K562 (cell line): ENCODE measurements around the gene AGRN. TPM values are rescaled to one million over a fixed set of nuclear protein-coding genes. Genes with fewer than 3 reads are reported as not detected.

Experiments
- BRD4 ChIP-seq: fragments of 200-600 bp; sonication (generic); IDR thresholded peaks from 2 replicates; pipeline ENCODE4 v1.6.1; 2017; ENCODE audit warnings: inconsistent platforms
- BRF1 ChIP-seq: IDR thresholded peaks from 3 replicates; pipeline ENCODE4 v1.6.1; 2011; ENCODE audit warnings: borderline replicate concordance, mild to moderate bottlenecking; ENCODE audit not compliant: insufficient read length; ENCODE audit errors: extremely low read depth
- CHD1 ChIP-seq: fragments of 200-600 bp; sonication (generic); IDR thresholded peaks from one replicate; pipeline ENCODE4 v1.6.1; 2012; ENCODE audit warnings: mild to moderate bottlenecking, moderate library complexity, low read length, inconsistent platforms
- DNMT1 ChIP-seq: fragments of 450-650 bp; IDR thresholded peaks from 2 replicates; pipeline ENCODE4 v1.6.1; 2016; ENCODE audit warnings: antibody characterized with exemption, mild to moderate bottlenecking
- GATAD2A ChIP-seq: fragments of 450-650 bp; IDR thresholded peaks from 2 replicates; pipeline ENCODE4 v1.6.1; 2017
- HDAC2 ChIP-seq: fragments of 450-650 bp; IDR thresholded peaks from 2 replicates; pipeline ENCODE4 v1.6.1; 2016; ENCODE audit warnings: mild to moderate bottlenecking
- ILF3 ChIP-seq: fragments of 450-650 bp; IDR thresholded peaks from 2 replicates; pipeline ENCODE4 v1.6.1; 2018; ENCODE audit warnings: antibody characterized with exemption, mild to moderate bottlenecking, moderate library complexity, borderline replicate concordance
- MAFF ChIP-seq: IDR thresholded peaks from 2 replicates; pipeline ENCODE4 v1.6.1; 2012; ENCODE audit warnings: low read length, improper control_type of control experiment
- NUFIP1 ChIP-seq: fragments of 450-650 bp; IDR thresholded peaks from 2 replicates; pipeline ENCODE4 v1.6.1; 2018; ENCODE audit not compliant: partially characterized antibody
- RAD21 ChIP-seq, 2 experiments: fragments of 250-450 bp in 1 of 2; fragments of 450-650 bp in 1 of 2; sonication (Bioruptor Pico) in 1 of 2; formaldehyde crosslinking in 1 of 2; IDR thresholded peaks in 1 of 2; conservative IDR thresholded peaks in 1 of 2; 2 replicates each; pipeline versions ENCODE4 v1.4.0 to v1.8.0; 2020 to 2022; ENCODE audit warnings: mild to moderate bottlenecking in 2 of 2, moderate library complexity in 1 of 2
- SMAD4 ChIP-seq: fragments of 250-450 bp; sonication (Bioruptor Pico); conservative IDR thresholded peaks from 2 replicates; pipeline ENCODE4 v1.8.0; 2021; ENCODE audit warnings: inconsistent platforms, mild to moderate bottlenecking, moderate library complexity
- SOX6 ChIP-seq: fragments of 450-650 bp; IDR thresholded peaks from 2 replicates; pipeline ENCODE4 v1.6.1; 2014; ENCODE audit warnings: mild to moderate bottlenecking
- SRSF9 ChIP-seq: fragments of 200-400 bp; formaldehyde crosslinking; IDR thresholded peaks from 2 replicates; pipeline ENCODE4 v1.6.1; 2017; ENCODE audit warnings: low read depth, low read length, borderline replicate concordance
- TBP ChIP-seq: optimal IDR thresholded peaks from 2 replicates; pipeline ENCODE3; 2011; ENCODE audit warnings: low read depth, low read length, improper control_type of control experiment
- ZNF436 ChIP-seq: fragments of 250-450, 450-650 bp; sonication (Bioruptor Pico); formaldehyde crosslinking; IDR thresholded peaks from 2 replicates; pipeline ENCODE4 v1.7.0; 2020; ENCODE audit warnings: mild to moderate bottlenecking
- ZNF717 ChIP-seq: fragments of 250-450 bp; sonication (Bioruptor Pico); IDR thresholded peaks from 2 replicates; pipeline ENCODE4 v1.5.0; 2021
- ZNF766 ChIP-seq: fragments of 200-800 bp; sonication (Bioruptor generic); conservative IDR thresholded peaks from 2 replicates; pipeline ENCODE4 v1.6.1; 2016; ENCODE audit warnings: missing genetic modification characterization, missing compliant biosample characterization
- polyA plus RNA-seq, 8 experiments: library from polyadenylated mRNA; depleted of rRNA in 4 of 8; stranded (reverse) in 5 of 8; unstranded in 3 of 8; fragments of >200 nt; fragmentation: Nextera tagmentation in 2 of 8; fragmentation: Illumina TruSeq in 1 of 8; extraction: Ambion mirVana in 2 of 8; extraction: Trizol in 1 of 8; gene quantifications; 2 replicates each; pipeline versions ENCODE4 v1.2.1 to v1.2.3, GENCODE V29; 2011 to 2014; ENCODE audit warnings: inconsistent platforms in 1 of 8, missing spikeins in 1 of 8
- total RNA-seq, 7 experiments: library from RNA; depleted of rRNA in 6 of 7; stranded (reverse); fragments of >200 nt in 6 of 7; fragmentation: Illumina TruSeq in 2 of 7; extraction: Trizol in 2 of 7; gene quantifications; 2 replicates each; pipeline versions ENCODE4 v1.2.1 to v1.2.3, GENCODE V29; 2011 to 2021; ENCODE audit warnings: low replicate concordance in 1 of 7
- TF ChIP-seq, protein P1 (sequence below), 2 experiments: fragments of 450-650 bp in 1 of 2; sonication (generic) in 1 of 2; formaldehyde crosslinking in 1 of 2; IDR thresholded peaks; 2 replicates each; pipeline versions ENCODE4 v1.7.1 to v1.9.0; 2016 to 2022; ENCODE audit warnings: inconsistent platforms in 1 of 2, mild to moderate bottlenecking in 1 of 2, missing genetic modification reagents in 1 of 2

Gene AGRN
- total and polyA plus RNA-seq, 9 of the 15 experiments (the other 6 are each of a cell fraction or from before 2014, with no cell fraction given): 0.04 to 111 (median 18.1) TPM

- TF ChIP-seq BRF1: no peak
- TF ChIP-seq ZNF766 (CRISPR knock-in tag): no peak
- TF ChIP-seq NUFIP1: no peak
- TF ChIP-seq ZNF717: no peak
- TF ChIP-seq ZNF436 (CRISPR knock-in tag): no peak
- TF ChIP-seq HDAC2: no peak
- TF ChIP-seq TBP: peak; percentile 16
- no peak for TF ChIP-seq ILF3
- TF ChIP-seq RAD21 (CRISPR knock-in tag; conservative IDR thresholded peaks at IDR 0.05 in 1 of 2, IDR thresholded peaks at IDR 0.05 in 1 of 2): peak in 1 of 2 experiments; percentile 39; a peak in 1 of 4 replicates
- TF ChIP-seq CHD1: peak; percentile 18
- TF ChIP-seq DNMT1: no peak
- no peak for TF ChIP-seq BRD4
- TF ChIP-seq SRSF9: no peak
- TF ChIP-seq, protein P1, sequence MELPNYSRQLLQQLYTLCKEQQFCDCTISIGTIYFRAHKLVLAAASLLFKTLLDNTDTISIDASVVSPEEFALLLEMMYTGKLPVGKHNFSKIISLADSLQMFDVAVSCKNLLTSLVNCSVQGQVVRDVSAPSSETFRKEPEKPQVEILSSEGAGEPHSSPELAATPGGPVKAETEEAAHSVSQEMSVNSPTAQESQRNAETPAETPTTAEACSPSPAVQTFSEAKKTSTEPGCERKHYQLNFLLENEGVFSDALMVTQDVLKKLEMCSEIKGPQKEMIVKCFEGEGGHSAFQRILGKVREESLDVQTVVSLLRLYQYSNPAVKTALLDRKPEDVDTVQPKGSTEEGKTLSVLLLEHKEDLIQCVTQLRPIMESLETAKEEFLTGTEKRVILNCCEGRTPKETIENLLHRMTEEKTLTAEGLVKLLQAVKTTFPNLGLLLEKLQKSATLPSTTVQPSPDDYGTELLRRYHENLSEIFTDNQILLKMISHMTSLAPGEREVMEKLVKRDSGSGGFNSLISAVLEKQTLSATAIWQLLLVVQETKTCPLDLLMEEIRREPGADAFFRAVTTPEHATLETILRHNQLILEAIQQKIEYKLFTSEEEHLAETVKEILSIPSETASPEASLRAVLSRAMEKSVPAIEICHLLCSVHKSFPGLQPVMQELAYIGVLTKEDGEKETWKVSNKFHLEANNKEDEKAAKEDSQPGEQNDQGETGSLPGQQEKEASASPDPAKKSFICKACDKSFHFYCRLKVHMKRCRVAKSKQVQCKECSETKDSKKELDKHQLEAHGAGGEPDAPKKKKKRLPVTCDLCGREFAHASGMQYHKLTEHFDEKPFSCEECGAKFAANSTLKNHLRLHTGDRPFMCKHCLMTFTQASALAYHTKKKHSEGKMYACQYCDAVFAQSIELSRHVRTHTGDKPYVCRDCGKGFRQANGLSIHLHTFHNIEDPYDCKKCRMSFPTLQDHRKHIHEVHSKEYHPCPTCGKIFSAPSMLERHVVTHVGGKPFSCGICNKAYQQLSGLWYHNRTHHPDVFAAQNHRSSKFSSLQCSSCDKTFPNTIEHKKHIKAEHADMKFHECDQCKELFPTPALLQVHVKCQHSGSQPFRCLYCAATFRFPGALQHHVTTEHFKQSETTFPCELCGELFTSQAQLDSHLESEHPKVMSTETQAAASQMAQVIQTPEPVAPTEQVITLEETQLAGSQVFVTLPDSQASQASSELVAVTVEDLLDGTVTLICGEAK (IDR thresholded peaks at IDR 0.05): 0 out of 2 replicates have a peak, but pooled peaks have one; percentile 14
- TF ChIP-seq, protein P1 (CRISPR knock-in tag; IDR thresholded peaks at IDR 0.05): no peak
- TF ChIP-seq SMAD4 (CRISPR knock-in tag): peak; percentile 43; the same call in 1 of the 2 replicates
- TF ChIP-seq SOX6: no peak
- no peak for TF ChIP-seq MAFF
- TF ChIP-seq GATAD2A: no peak
Measured at GRCh38 chr1:998995-999724, 20.8 kb upstream of the AGRN start (continued).
